HS-5 (cell line): ENCODE data around the gene QRFP.

ENCODE experiments used
- DNase-seq: peaks from one replicate; pipeline ENCODE4 v3.0.0-alpha.2; 2012; ENCODE audit warnings: low read depth

Gene QRFP

DNA sequence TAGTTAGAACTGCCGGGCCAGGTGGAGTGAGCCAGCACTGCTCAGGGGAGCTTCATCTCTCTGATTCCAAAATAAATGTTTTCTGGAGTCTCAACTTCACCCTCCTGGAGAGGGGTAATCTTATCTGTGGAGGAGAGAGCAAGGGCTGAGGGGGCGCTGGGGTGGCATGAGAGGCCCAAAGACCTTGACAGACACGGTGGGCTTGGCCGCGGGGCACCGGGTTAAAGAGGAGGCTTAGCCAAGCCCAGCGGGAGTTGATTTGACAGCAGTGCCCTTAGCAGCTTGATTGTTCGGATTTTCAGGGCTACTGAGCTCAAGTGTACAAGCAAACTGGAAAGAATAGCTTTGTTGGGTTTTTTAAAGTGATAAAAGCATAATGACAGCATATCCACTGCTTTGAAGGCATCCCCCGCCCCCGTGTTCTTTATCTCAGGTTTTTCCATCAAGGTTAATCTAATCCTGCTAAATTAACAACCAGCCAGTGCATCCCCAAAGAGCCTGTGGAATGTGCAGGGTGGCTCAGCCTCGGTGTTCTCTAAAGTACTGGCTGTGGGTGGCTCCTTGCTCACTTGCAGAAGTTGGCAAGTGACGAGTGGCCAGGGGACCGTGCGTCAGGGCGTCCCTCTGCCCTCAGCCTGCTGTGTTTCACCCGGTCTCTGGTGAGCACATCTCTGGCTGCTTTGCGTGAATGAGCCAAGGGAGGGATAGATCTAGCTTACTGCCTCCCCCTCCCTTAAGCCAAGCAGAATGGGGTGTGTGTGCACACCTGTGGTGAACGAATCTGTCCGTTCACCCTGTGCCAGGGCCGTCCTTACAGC is 5.5 kb downstream of the QRFP start:
- no peak for DNase-seq

DNA sequence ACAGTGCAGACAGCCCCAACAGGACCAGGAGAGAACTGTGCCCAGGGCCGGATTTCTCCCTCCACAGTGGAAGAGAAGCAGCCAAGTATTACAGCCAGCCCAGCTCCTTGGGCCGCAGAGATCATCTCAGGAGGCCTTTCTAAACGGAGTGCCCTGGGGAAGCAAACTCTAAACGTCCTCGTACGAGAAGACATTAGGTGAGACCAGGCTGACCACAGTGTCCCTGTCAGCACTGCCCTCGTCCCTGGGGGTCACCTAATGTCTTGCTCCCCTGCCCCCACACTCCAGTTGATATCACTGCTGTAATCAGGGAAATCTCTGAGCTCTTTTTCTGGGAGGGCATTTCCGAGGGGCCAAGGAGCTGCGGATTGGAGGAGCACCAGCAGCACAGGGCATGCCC is 6.5 kb downstream of the QRFP start:
- DNase-seq = no peak

DNA sequence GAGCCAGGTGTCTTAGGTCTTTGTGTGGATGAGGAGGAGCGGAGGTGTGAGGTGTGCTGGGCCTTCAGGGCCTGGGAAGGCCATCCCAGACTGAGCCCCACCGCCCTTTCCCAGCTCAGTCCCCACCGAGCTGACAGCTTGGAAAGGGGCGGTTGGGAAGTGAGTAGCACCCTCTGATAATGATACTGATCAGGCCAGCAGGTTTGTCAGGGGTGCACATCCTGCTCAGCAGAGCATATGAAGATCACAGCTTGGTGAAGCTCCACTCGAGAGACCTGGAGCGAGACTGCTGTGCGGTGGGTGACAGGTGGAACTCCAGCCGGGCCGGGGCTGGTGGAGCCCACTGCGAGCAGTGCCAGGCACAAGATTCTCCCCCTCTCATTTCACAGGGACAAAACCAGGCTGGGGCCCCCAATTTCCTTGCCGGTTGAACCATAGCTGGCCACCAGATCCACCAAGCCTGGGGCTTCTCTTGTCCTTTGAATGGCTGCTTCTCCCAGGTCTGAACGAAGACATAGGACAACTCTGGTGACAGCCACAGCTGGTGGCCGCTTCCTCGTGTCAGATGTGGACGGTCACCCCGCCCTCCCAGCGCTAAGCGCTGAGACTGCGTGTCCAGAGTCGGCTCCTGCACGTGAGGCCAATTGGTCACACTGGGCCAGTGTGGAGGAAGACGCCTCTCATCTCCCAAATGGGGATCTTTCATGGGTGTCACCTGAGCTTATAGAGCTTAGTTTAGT is 8.3 kb downstream of the QRFP start:
- no peak for DNase-seq

DNA sequence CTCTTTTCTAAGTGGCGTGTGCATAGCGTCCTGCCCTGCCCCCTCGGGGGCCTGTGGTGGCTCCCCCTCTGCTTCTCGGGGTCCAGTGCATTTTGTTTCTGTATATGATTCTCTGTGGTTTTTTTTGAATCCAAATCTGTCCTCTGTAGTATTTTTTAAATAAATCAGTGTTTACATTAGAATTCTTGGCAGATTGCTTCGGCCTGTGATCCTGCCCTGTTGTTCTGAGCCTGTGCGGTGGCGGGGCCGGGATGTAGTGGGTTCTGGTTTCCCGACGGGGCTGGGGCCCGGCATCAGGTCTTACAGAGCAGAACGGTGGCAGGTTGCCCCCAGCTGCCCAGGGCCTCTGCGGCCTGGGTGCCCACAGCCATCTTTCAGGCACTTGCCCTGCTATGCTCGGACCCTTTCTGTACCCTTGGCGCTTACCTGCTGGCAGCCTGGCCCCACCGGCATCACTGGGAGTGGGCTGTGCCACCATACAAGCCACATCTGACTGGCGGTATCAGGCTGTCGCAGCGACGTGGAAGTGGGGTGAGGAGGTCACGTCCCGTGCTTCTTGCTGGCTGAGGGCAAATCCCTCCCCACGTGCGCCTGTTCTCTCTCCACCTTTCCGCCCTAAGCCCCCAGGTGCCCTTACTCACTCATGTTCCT is 9.0 kb downstream of the QRFP start:
- DNase-seq = no peak

DNA sequence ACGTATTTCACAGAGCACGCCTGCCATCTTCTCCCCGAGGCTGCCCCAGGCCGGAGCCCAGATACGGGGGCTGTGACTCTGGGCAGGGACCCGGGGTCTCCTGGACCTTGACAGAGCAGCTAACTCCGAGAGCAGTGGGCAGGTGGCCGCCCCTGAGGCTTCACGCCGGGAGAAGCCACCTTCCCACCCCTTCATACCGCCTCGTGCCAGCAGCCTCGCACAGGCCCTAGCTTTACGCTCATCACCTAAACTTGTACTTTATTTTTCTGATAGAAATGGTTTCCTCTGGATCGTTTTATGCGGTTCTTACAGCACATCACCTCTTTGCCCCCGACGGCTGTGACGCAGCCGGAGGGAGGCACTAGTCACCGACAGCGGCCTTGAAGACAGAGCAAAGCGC is 9.6 kb downstream of the QRFP start:
- DNase-seq = no peak

DNA sequence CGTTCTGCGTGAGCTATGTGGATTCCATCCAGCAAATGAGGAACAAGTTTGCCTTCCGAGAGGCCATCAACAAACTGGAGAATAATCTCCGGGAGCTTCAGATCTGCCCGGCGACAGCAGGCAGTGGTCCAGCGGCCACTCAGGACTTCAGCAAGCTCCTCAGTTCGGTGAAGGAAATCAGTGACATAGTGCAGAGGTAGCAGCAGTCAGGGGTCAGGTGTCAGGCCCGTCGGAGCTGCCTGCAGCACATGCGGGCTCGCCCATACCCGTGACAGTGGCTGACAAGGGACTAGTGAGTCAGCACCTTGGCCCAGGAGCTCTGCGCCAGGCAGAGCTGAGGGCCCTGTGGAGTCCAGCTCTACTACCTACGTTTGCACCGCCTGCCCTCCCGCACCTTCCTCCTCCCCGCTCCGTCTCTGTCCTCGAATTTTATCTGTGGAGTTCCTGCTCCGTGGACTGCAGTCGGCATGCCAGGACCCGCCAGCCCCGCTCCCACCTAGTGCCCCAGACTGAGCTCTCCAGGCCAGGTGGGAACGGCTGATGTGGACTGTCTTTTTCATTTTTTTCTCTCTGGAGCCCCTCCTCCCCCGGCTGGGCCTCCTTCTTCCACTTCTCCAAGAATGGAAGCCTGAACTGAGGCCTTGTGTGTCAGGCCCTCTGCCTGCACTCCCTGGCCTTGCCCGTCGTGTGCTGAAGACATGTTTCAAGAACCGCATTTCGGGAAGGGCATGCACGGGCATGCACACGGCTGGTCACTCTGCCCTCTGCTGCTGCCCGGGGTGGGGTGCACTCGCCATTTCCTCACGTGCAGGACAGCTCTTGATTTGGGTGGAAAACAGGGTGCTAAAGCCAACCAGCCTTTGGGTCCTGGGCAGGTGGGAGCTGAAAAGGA is 10.9 kb downstream of the QRFP start:
- no peak for DNase-seq

DNA sequence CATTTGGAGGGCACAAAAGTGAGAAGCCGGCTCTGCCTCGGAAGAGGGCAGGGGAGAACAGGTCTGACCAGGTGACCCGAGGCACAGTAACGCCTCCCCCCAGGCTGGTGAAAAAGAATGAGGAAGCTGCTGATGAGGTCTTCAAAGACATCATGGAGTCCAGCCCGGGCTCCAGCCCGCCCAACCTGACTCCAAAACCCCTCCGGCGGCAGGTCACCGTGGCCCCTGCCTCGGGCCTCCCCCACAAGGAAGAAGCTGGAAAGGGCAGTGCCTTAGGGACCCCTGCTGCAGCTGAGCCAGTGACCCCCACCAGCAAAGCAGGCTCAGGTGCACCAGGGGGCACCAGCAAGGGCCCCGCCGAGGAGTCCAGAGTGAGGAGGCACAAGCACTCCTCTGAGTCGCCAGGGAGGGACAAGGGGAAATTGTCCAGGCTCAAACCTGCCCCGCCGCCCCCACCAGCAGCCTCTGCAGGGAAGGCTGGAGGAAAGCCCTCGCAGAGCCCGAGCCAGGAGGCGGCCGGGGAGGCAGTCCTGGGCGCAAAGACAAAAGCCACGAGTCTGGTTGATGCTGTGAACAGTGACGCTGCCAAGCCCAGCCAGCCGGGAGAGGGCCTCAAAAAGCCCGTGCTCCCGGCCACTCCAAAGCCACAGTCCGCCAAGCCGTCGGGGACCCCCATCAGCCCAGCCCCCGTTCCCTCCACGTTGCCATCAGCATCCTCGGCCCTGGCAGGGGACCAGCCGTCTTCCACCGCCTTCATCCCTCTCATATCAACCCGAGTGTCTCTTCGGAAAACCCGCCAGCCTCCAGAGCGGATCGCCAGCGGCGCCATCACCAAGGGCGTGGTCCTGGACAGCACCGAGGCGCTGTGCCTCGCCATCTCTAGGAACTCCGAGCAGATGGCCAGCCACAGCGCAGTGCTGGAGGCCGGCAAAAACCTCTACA is 11.8 kb downstream of the QRFP start:
- no peak for DNase-seq

DNA sequence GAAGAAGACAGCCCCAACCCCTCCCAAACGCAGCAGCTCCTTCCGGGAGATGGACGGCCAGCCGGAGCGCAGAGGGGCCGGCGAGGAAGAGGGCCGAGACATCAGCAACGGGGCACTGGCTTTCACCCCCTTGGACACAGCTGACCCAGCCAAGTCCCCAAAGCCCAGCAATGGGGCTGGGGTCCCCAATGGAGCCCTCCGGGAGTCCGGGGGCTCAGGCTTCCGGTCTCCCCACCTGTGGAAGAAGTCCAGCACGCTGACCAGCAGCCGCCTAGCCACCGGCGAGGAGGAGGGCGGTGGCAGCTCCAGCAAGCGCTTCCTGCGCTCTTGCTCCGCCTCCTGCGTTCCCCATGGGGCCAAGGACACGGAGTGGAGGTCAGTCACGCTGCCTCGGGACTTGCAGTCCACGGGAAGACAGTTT is 12.5 kb downstream of the QRFP start:
- no peak for DNase-seq

DNA sequence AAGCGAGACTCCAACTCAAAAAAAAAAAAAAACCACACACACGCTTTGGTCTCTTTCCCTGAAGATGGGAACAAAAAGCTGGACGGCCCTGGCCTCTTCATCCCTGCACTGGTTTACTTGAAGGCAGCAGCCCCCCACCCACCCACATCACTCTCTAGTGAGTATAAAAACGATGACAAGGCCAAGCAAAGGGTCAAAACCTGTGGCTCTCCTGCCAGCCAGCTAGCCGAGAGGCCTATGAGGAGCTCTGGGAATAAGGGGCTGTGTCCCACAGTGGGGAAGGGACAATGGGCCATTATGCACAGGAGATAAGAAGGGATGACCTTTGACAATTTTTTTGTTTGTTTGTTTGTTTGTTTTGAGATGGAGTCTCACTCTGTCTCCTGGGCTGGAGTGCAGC is 13.1 kb downstream of the QRFP start:
- DNase-seq = no peak

DNA sequence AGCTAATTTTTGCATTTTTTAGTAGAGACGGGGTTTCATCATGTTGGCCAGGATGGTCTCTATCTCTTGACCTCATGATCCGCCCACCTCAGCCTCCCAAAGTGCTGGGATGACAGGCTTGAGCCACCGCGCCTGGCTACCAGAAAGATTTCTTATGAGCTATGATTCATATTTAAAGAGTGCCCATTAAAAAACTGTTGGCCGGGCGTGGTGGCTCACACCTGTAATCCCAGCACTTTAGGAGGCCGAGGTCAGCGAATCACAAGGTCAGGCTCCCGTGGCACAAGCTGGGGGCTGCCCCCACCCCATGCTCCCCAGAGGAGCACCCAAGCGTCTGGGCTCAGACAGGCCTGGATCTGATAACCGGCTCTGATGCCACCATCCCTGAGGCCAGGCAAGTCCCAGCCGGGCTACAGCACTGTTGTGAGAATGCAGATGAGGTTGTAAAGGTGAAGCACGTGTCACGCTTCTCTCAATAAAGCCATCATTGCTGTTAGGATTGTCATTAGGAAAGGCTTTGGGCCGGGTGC is 13.9 kb downstream of the QRFP start:
- DNase-seq = no peak

DNA sequence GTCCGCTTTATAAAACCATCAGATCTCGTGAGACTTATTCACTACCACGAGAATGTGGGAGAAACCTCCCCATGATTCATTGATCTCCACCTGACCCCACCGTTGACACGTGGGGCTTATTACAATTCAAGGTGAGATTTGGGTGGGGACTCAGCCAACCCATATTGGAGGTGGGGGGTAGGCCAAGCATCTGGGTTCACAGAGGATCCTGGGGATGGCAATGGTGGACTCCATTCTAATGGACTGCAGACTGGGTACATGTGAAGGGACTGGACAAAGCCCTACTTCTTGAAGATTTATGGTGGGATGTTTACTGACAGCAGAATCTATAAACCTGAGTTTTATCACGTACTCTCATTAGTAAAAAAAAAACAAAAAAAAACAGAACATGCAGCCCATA is 15.1 kb downstream of the QRFP start:
- no peak for DNase-seq

DNA sequence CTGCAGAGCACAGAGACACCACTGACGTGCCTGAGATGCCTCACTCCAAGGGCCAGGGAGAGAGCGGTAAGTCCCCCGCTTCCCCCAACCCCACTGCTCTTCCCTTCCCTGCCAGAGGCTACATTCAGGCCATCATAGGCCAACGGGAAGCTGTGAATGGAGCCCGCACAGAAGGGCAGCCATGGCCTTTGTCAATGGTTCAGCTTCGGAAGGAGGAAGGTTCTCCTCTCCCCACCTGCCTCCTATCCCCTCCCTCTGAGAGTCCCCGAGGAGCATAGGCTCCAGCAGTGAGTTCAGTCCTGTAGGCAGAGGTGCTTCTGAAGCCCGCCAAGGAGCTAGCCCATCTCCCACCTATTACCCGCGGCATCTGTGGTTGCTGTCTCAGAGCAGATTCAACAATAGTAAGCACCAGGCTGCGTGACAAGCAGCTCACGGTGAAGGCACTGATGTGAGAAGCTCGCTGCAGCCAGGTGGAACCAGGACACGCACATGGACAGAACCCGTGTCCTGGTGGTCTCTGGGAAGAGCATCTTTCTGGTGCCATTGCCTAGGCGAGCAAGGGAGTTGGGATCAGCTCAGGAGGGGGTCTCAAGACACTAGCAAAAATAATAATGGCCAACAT is 15.9 kb downstream of the QRFP start:
- no peak for DNase-seq

DNA sequence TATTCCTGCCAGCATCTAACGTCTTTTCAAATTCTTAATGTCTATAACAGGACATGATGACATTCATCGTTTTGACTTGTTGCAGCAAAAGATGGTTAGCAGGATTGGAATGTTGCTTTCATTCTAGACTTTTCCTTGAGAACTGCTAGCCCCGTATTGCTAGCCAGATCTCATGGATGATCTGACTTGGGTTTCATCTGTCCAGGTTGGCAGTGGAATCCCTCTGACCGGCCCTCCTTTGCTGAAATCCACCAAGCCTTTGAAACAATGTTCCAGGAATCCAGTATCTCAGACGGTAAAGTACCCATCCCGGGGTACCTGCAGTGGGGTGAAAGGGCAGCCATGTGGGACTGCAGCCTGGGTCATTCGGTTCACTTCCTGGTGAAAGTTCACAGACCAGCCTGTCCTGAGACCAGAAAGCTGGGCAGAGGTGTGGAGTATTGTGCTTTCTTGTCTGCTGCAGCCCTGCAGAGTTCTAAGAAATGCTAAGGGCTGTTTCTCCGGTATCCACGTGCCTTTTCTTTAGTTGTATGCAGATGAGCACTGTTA is 16.7 kb downstream of the QRFP start:
- DNase-seq = no peak

DNA sequence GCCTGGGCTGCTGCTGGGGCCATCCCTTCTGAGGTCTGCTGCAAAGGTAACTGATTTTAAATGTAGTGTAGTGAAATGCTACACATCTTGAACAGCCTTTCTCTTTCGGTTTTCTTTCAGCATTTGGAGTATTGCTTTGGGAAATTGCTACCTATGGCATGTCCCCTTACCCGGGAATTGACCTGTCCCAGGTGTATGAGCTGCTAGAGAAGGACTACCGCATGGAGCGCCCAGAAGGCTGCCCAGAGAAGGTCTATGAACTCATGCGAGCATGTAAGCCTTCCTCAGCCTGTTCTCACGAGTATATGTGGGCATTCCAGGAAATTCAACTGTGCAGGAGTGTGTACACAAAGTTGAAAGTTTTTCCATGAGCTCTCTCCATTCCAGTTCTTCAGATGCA is 18.3 kb downstream of the QRFP start:
- no peak for DNase-seq

DNA sequence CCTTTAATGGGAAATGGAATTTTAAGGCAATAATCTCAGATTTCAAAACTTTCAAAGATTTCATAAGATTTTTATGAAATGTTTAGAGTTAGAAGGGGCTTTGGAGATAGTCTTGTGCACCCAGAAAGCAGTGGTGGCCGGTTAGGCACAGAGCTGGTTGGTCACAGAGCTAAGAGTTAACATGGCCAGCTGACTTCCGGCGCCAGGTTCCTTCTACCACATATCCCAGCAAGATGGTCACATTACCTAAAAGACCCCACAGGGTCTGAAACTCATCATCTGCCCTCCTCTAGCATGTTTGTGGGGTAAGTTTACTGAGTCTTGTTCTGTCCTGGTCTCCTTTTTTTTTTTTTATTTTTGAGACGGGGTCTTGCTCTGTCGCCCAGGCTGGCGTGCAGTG is 19.3 kb downstream of the QRFP start:
- no peak for DNase-seq

DNA sequence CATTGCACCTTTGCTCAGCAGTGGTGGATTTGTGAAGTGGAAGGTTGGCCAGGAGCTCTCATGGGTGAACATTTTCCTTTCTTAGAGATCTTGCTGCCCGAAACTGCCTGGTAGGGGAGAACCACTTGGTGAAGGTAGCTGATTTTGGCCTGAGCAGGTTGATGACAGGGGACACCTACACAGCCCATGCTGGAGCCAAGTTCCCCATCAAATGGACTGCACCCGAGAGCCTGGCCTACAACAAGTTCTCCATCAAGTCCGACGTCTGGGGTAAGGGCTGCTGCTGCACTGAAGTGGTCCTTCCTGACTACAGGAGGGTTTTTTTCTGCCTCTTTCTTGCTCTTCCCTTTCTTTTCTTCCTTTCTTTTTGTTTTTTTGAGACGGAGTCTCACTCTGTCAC is 21.8 kb downstream of the QRFP start:
- no peak for DNase-seq

DNA sequence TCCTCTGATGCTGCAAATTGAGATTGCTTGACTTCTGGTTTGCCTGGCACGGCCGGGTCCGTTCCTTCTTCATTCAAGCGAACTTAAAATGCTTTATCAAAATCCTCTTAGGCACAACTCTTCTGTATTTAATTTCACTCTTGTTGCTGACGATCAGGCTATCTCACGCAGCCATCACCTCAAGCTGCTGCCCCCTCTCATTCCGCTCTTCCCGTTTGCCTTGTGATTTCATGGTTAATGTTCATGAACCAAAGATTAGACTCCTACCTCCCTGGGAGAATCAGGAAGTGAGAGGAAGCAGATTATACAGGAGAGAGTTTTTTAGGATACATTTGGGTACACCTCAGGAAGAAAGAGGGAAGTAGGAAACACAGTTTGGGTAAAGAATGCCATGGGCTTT is 22.6 kb downstream of the QRFP start:
- no peak for DNase-seq

DNA sequence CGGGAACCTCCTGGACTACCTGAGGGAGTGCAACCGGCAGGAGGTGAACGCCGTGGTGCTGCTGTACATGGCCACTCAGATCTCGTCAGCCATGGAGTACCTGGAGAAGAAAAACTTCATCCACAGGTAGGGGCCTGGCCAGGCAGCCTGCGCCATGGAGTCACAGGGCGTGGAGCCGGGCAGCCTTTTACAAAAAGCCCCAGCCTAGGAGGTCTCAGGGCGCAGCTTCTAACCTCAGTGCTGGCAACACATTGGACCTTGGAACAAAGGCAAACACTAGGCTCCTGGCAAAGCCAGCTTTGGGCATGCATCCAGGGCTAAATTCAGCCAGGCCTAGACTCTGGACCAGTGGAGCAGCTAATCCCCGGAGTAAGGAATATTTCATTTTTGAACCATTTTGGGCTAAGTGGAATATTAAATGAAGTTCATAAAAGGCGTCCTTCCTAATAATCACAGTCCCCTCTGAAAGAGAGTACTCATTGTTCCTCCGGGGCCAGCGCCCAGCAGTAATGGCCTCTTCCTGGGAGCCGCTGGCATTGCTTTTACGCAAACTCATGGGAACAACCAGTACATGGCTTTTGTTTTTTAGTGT is 23.6 kb downstream of the QRFP start:
- no peak for DNase-seq

DNA sequence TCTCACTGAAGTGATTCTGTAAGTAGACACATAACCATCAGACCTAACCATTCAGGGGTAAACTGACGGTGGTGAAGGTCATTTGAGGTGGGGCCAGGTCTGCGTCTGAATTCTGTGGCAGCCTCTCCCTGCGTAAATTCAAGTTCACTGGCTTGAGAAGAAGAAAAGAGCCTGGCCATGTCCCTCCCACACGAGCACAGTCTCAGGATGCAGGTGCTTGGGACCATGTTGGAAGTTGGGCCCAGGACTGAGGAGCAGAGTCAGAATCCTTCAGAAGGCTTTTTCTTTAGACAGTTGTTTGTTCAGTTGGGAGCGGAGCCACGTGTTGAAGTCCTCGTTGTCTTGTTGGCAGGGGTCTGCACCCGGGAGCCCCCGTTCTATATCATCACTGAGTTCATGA is 24.1 kb downstream of the QRFP start:
- DNase-seq = no peak

DNA sequence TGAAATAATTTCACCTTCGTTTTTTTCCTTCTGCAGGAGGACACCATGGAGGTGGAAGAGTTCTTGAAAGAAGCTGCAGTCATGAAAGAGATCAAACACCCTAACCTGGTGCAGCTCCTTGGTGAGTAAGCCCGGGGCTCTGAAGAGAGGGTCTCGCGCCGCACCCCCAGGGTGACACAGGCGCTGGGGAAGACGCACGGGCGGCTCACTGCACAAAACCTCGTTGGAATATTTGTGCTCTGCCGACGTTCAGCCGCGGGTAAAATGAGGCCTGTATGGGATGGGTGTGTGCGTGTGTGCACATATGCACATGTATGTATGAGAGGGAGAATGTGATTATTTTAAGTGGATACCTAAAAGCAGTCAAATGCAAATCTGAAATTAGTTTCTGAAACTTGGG is 24.5 kb downstream of the QRFP start:
- DNase-seq = no peak
